Activated T-cell treated with anti-CD3 and anti-CD28 coated beads, Interleukin-2, amount 50 U/mL, for 1 hour (primary cell): ENCODE results near the gene KLHL36.
A peak's percentile ranks its signal among the peaks of the same experiment; 100 is the strongest.
"Not testable (repeated sequence)": the region's sequence is repeated elsewhere in the genome, so short reads cannot be mapped to it uniquely, and the experiment has no call there.

Source experiments
- DNase-seq: peaks from one replicate; pipeline ENCODE4 v3.0.0-alpha.2; 2020

The KLHL36 gene

GRCh38 chr16:84617041-84617790, 31.1 kb upstream of the KLHL36 start:
- peak; percentile 64 for DNase-seq

GRCh38 chr16:84617791-84618580, 30.3 kb upstream of the KLHL36 start, which contains the start of gene COTL1:
Gene COTL1, minus strand, starts transcription at chr16:84618078. Its CDS starts 164 bp downstream, at chr16:84617914.
- DNase-seq, result peak; percentile 92

- no peak for DNase-seq
Measured at GRCh38 chr16:84618581-84619460, 29.5 kb upstream of the KLHL36 start.

- not testable (repeated sequence) for DNase-seq
Measured at GRCh38 chr16:84620913-84621312, 27.4 kb upstream of the KLHL36 start.

GRCh38 chr16:84625556-84625955, 22.8 kb upstream of the KLHL36 start:
- no peak for DNase-seq

- no peak for DNase-seq
Measured at GRCh38 chr16:84628226-84628731, 20.0 kb upstream of the KLHL36 start.

- no peak for DNase-seq
Measured at GRCh38 chr16:84629580-84629979, 18.7 kb upstream of the KLHL36 start.

GRCh38 chr16:84630009-84630408, 18.3 kb upstream of the KLHL36 start:
- DNase-seq, result no peak

- DNase-seq, result no peak
Measured at GRCh38 chr16:84630446-84631152, 17.7 kb upstream of the KLHL36 start.

GRCh38 chr16:84631153-84631466, 17.2 kb upstream of the KLHL36 start:
- no peak for DNase-seq

- DNase-seq, result no peak
Measured at GRCh38 chr16:84631886-84632285, 16.4 kb upstream of the KLHL36 start.

- not testable (repeated sequence) for DNase-seq
Measured at GRCh38 chr16:84632862-84633261, 15.4 kb upstream of the KLHL36 start.

- no peak for DNase-seq
Measured at GRCh38 chr16:84633622-84634021, 14.7 kb upstream of the KLHL36 start.

- no peak for DNase-seq
Measured at GRCh38 chr16:84635702-84636101, 12.6 kb upstream of the KLHL36 start.

- no peak for DNase-seq
Measured at GRCh38 chr16:84637709-84638108, 10.6 kb upstream of the KLHL36 start.

GRCh38 chr16:84638231-84638806, 10.0 kb upstream of the KLHL36 start:
- DNase-seq, result no peak

GRCh38 chr16:84640145-84640544, 8.2 kb upstream of the KLHL36 start:
- DNase-seq, result no peak

GRCh38 chr16:84641643-84642358, 6.5 kb upstream of the KLHL36 start:
- no peak for DNase-seq

GRCh38 chr16:84643180-84643583, 5.1 kb upstream of the KLHL36 start:
- no peak for DNase-seq

GRCh38 chr16:84643674-84644073, 4.6 kb upstream of the KLHL36 start:
- DNase-seq, result no peak
